Liver (tissue), 9 donors: ENCODE measurements around the gene LGR5. TPM values are rescaled to one million over a fixed set of nuclear protein-coding genes. Genes with fewer than 3 reads are reported as not detected.

Experiments used
- DNase-seq: peaks from one replicate; pipeline ENCODE4 v3.0.0-alpha.2; 2017; ENCODE audit warnings: low spot score
- H3K27ac ChIP-seq, 2 donors: one replicate each; pipeline ENCODE4 v1.7.0; 2013; ENCODE audit warnings: inconsistent platforms in 2 of 2, low read length in 2 of 2, control low read depth in 1 of 2, low read depth in 1 of 2, mild to moderate bottlenecking in 1 of 2
- H3K27me3 ChIP-seq, 4 donors: one replicate each; pipeline versions ENCODE4 v1.6.1 to v1.7.0; 2013; ENCODE audit warnings: low read length in 3 of 4, inconsistent platforms in 1 of 4, mild to moderate bottlenecking in 1 of 4, moderate library complexity in 1 of 4; ENCODE audit not compliant: control insufficient read depth in 4 of 4, insufficient read depth in 4 of 4
- H3K36me3 ChIP-seq, 4 donors: one replicate each; pipeline versions ENCODE4 v1.6.1 to v1.7.0; 2013; ENCODE audit warnings: low read length in 3 of 4, mild to moderate bottlenecking in 3 of 4, low read depth in 1 of 4, moderate library complexity in 1 of 4; ENCODE audit not compliant: control insufficient read depth in 4 of 4, insufficient read depth in 3 of 4
- H3K4me1 ChIP-seq, 4 donors: one replicate each; pipeline versions ENCODE4 v1.6.1 to v1.7.0; 2013; ENCODE audit warnings: low read length in 3 of 4, mild to moderate bottlenecking in 3 of 4, moderate library complexity in 1 of 4; ENCODE audit not compliant: control insufficient read depth in 4 of 4, insufficient read depth in 4 of 4
- H3K4me3 ChIP-seq, 3 donors: one replicate each; pipeline versions ENCODE4 v1.6.1 to v1.7.0; 2013; ENCODE audit warnings: low read length in 3 of 3, control low read depth in 1 of 3, low read depth in 1 of 3, mild to moderate bottlenecking in 1 of 3
- H3K9ac ChIP-seq, 2 donors: one replicate each; pipeline ENCODE4 v1.7.0; 2013; ENCODE audit warnings: low read length in 2 of 2, mild to moderate bottlenecking in 2 of 2, moderate library complexity in 2 of 2, control low read depth in 1 of 2, low read depth in 1 of 2
- H3K9me3 ChIP-seq, 4 donors: one replicate each; pipeline versions ENCODE4 v1.6.1 to v1.7.0; 2013; ENCODE audit warnings: low read length in 3 of 4; ENCODE audit not compliant: control insufficient read depth in 4 of 4
- EGR1 ChIP-seq, 2 donors: IDR thresholded peaks; 2 replicates each; pipeline ENCODE4 v1.6.1; 2016 to 2018; ENCODE audit warnings: antibody characterized with exemption in 2 of 2, low read depth in 2 of 2
- FOXA1 ChIP-seq: IDR thresholded peaks from 2 replicates; pipeline ENCODE4 v1.6.1; 2016; ENCODE audit warnings: antibody characterized with exemption
- GABPA ChIP-seq, 2 donors: IDR thresholded peaks in 1 of 2; conservative IDR thresholded peaks in 1 of 2; 2 replicates each; pipeline ENCODE4 v1.6.1; 2016; ENCODE audit warnings: antibody characterized with exemption in 2 of 2, mild to moderate bottlenecking in 1 of 2, moderate library complexity in 1 of 2
- HNF4A ChIP-seq, 2 donors: conservative IDR thresholded peaks; 2 replicates each; pipeline ENCODE4 v1.6.1; 2016; ENCODE audit warnings: antibody characterized with exemption in 2 of 2, mild to moderate bottlenecking in 2 of 2
- JUND ChIP-seq, 2 donors: IDR thresholded peaks; 2 replicates each; pipeline ENCODE4 v1.6.1; 2016; ENCODE audit warnings: antibody characterized with exemption in 2 of 2
- NR2F2 ChIP-seq: IDR thresholded peaks from 2 replicates; pipeline ENCODE4 v1.6.1; 2016; ENCODE audit warnings: antibody characterized with exemption
- RAD21 ChIP-seq, 2 donors: IDR thresholded peaks; 2 replicates each; pipeline ENCODE4 v1.6.1; 2016; ENCODE audit warnings: antibody characterized with exemption in 2 of 2, mild to moderate bottlenecking in 2 of 2
- RXRA ChIP-seq, 2 donors: IDR thresholded peaks; 2 replicates each; pipeline ENCODE4 v1.6.1; 2017 to 2018; ENCODE audit warnings: antibody characterized with exemption in 2 of 2, mild to moderate bottlenecking in 1 of 2
- SP1 ChIP-seq: IDR thresholded peaks from 2 replicates; pipeline ENCODE4 v1.6.1; 2018; ENCODE audit warnings: antibody characterized with exemption, mild to moderate bottlenecking
- TAF1 ChIP-seq: conservative IDR thresholded peaks from 2 replicates; pipeline ENCODE4 v1.6.1; 2016; ENCODE audit warnings: antibody characterized with exemption, mild to moderate bottlenecking
- YY1 ChIP-seq: IDR thresholded peaks from 2 replicates; pipeline ENCODE4 v1.6.1; 2016; ENCODE audit warnings: antibody characterized with exemption, mild to moderate bottlenecking
- WGBS: extraction: QIAGEN DNeasy Blood & Tissue Kit; methylation state at CpG from one replicate; pipeline ENCODE4 v1.1.7; 2013; 5-methylcytosine and 5-hydroxymethylcytosine counted together
- polyA plus RNA-seq, 2 donors: library from polyadenylated mRNA; stranded (reverse) in 1 of 2; unstranded in 1 of 2; fragments of 200-250 nt in 1 of 2; fragments of >200 nt in 1 of 2; fragmentation: Nextera tagmentation in 1 of 2; extraction: Ambion mirVana in 1 of 2; gene quantifications; one replicate each; pipeline versions ENCODE4 v1.2.1 to v1.2.3, GENCODE V29; 2013 to 2015
- total RNA-seq, 2 donors: library from RNA; depleted of rRNA; stranded (reverse); fragments of >200 nt; gene quantifications; one replicate each; pipeline ENCODE4 v1.2.3, GENCODE V29; 2014
- TF ChIP-seq, protein P1 (sequence below): IDR thresholded peaks from 2 replicates; pipeline ENCODE4 v1.6.1; 2016; ENCODE audit warnings: antibody characterized with exemption
- TF ChIP-seq, protein P2 (sequence below): IDR thresholded peaks from 2 replicates; pipeline ENCODE4 v1.6.1; 2016; ENCODE audit warnings: antibody characterized with exemption
- TF ChIP-seq, protein P3 (sequence below): IDR thresholded peaks from 2 replicates; pipeline ENCODE4 v1.6.1; 2016; ENCODE audit warnings: antibody characterized with exemption
- TF ChIP-seq, protein P4 (sequence below): fragments of 150-350 bp; IDR thresholded peaks from 2 replicates; pipeline ENCODE4 v1.5.1; 2017; ENCODE audit warnings: improper control_type of control experiment, low read depth, low read length; ENCODE audit not compliant: missing input control
- TF ChIP-seq, protein P5 (sequence below): IDR thresholded peaks from 2 replicates; pipeline ENCODE4 v1.6.1; 2016; ENCODE audit warnings: antibody characterized with exemption, mild to moderate bottlenecking
- donor health status: healthy.
- donor health status: healthy.
- donor health status: healthy.
- donor health status: healthy.
- donor health status: healthy.

Gene LGR5
- total and polyA plus RNA-seq, 4 donors = 0.17 to 0.99 (median 0.82) TPM

DNA sequence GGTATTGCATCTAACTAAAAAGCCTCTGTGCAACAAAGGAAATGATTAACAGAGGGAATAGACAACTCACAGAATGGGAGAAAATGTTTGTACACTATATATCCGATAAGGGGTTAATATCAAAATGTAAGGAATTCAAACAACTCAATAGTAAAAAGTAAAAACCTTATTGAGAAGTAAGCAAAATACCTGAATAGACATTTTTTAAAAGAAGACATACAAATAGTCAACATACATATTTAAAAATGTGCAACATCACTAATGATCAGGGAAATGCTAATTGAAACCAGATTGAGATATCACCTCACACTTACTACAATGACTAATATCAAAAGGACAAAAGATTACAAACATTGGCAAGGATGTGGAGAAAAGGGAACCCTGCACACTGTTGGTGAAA is 31.9 kb upstream of the LGR5 start:
- Histone ChIP-seq H3K27me3 (peaks cover 0 to 5% (median 1%) of the 10 kb centered on the region in 4 donors), H3K4me1 (no peaks in the 10 kb centered on the region), H3K9ac (no peak overlapping the region), H3K36me3 (no peaks in the 10 kb centered on the region), H3K4me3 (no peak overlapping the region), H3K27ac (no peak overlapping the region), H3K9me3 (peaks cover 0 to 5% (median 1%) of the 10 kb centered on the region in 4 donors)
- no peak for TF ChIP-seq EGR1 (IDR thresholded peaks at IDR 0.05; ENCODE audit: low read depth in 2 of 2)
- TF ChIP-seq NR2F2 = no peak
- TF ChIP-seq, protein P1, sequence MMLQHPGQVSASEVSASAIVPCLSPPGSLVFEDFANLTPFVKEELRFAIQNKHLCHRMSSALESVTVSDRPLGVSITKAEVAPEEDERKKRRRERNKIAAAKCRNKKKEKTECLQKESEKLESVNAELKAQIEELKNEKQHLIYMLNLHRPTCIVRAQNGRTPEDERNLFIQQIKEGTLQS = no peak
- 86% methylated on average over 1 of the region's 1 CpG for WGBS
- no peak for DNase-seq

DNA sequence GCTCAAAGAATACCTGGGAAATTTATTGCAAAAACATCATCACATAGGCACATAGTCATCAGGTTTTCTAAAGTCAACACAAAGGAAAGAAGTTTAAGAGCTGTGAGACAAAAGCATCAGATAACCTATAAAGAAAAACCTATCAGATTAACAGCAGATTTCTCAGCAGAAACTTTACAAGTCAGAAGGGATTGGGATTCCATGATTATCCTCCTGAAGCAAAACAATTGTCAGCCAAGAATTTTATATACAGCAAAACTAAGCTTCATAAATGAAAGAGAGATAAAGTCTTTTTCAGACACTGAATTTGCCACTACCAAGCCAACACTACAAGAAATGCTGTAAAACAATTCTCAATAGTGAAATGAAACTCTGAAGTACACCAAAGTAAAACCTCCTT is 28.8 kb upstream of the LGR5 start:
- Histone ChIP-seq H3K9me3 (peaks cover 0 to 3% (median 1%) of the 10 kb centered on the region in 4 donors), H3K36me3 (no peaks in the 10 kb centered on the region), H3K27ac (no peak overlapping the region), H3K4me3 (no peak overlapping the region), H3K9ac (no peak overlapping the region), H3K27me3 (peaks cover 0 to 2% (median 0%) of the 10 kb centered on the region in 4 donors), H3K4me1 (no peaks in the 10 kb centered on the region)
- no peak for DNase-seq
- no peak for TF ChIP-seq RAD21 (IDR thresholded peaks at IDR 0.05)
- TF ChIP-seq GABPA (IDR thresholded peaks at IDR 0.05 in 1 of 2, conservative IDR thresholded peaks at IDR 0.05 in 1 of 2) = no peak
- no peak for TF ChIP-seq NR2F2
- TF ChIP-seq, protein P2, sequence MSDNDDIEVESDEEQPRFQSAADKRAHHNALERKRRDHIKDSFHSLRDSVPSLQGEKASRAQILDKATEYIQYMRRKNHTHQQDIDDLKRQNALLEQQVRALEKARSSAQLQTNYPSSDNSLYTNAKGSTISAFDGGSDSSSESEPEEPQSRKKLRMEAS = no peak
- TF ChIP-seq, protein P3, sequence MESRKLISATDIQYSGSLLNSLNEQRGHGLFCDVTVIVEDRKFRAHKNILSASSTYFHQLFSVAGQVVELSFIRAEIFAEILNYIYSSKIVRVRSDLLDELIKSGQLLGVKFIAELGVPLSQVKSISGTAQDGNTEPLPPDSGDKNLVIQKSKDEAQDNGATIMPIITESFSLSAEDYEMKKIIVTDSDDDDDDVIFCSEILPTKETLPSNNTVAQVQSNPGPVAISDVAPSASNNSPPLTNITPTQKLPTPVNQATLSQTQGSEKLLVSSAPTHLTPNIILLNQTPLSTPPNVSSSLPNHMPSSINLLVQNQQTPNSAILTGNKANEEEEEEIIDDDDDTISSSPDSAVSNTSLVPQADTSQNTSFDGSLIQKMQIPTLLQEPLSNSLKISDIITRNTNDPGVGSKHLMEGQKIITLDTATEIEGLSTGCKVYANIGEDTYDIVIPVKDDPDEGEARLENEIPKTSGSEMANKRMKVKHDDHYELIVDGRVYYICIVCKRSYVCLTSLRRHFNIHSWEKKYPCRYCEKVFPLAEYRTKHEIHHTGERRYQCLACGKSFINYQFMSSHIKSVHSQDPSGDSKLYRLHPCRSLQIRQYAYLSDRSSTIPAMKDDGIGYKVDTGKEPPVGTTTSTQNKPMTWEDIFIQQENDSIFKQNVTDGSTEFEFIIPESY = no peak
- TF ChIP-seq, protein P1 = no peak
- TF ChIP-seq, protein P4, sequence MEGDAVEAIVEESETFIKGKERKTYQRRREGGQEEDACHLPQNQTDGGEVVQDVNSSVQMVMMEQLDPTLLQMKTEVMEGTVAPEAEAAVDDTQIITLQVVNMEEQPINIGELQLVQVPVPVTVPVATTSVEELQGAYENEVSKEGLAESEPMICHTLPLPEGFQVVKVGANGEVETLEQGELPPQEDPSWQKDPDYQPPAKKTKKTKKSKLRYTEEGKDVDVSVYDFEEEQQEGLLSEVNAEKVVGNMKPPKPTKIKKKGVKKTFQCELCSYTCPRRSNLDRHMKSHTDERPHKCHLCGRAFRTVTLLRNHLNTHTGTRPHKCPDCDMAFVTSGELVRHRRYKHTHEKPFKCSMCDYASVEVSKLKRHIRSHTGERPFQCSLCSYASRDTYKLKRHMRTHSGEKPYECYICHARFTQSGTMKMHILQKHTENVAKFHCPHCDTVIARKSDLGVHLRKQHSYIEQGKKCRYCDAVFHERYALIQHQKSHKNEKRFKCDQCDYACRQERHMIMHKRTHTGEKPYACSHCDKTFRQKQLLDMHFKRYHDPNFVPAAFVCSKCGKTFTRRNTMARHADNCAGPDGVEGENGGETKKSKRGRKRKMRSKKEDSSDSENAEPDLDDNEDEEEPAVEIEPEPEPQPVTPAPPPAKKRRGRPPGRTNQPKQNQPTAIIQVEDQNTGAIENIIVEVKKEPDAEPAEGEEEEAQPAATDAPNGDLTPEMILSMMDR = no peak
- TF ChIP-seq HNF4A (conservative IDR thresholded peaks at IDR 0.05) = no peak
- TF ChIP-seq JUND (IDR thresholded peaks at IDR 0.05) = no peak
- TF ChIP-seq RXRA (IDR thresholded peaks at IDR 0.05) = no peak
- no peak for TF ChIP-seq YY1
- TF ChIP-seq EGR1 (IDR thresholded peaks at IDR 0.05; ENCODE audit: low read depth in 2 of 2) = no peak
- TF ChIP-seq TAF1 = no peak
- no peak for TF ChIP-seq SP1
- TF ChIP-seq, protein P5, sequence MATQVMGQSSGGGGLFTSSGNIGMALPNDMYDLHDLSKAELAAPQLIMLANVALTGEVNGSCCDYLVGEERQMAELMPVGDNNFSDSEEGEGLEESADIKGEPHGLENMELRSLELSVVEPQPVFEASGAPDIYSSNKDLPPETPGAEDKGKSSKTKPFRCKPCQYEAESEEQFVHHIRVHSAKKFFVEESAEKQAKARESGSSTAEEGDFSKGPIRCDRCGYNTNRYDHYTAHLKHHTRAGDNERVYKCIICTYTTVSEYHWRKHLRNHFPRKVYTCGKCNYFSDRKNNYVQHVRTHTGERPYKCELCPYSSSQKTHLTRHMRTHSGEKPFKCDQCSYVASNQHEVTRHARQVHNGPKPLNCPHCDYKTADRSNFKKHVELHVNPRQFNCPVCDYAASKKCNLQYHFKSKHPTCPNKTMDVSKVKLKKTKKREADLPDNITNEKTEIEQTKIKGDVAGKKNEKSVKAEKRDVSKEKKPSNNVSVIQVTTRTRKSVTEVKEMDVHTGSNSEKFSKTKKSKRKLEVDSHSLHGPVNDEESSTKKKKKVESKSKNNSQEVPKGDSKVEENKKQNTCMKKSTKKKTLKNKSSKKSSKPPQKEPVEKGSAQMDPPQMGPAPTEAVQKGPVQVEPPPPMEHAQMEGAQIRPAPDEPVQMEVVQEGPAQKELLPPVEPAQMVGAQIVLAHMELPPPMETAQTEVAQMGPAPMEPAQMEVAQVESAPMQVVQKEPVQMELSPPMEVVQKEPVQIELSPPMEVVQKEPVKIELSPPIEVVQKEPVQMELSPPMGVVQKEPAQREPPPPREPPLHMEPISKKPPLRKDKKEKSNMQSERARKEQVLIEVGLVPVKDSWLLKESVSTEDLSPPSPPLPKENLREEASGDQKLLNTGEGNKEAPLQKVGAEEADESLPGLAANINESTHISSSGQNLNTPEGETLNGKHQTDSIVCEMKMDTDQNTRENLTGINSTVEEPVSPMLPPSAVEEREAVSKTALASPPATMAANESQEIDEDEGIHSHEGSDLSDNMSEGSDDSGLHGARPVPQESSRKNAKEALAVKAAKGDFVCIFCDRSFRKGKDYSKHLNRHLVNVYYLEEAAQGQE = no peak
- TF ChIP-seq FOXA1 = no peak
